BLaER1 (cell line): ENCODE data around the gene GRK5.

Experiments used
- H3K27ac ChIP-seq: shearing (Covaris generic); formaldehyde crosslinking; 2 replicates; pipeline ENCODE4 v1.8.1; 2022
- H3K27me3 ChIP-seq: shearing (Covaris generic); formaldehyde crosslinking; 2 replicates; pipeline ENCODE4 v1.8.1; 2022
- H3K36me3 ChIP-seq: shearing (Covaris generic); formaldehyde crosslinking; 2 replicates; pipeline ENCODE4 v1.8.1; 2022
- H3K4me1 ChIP-seq: shearing (Covaris generic); formaldehyde crosslinking; 2 replicates; pipeline ENCODE4 v1.8.1; 2022
- H3K4me2 ChIP-seq: shearing (Covaris generic); formaldehyde crosslinking; 2 replicates; pipeline ENCODE4 v1.8.1; 2022
- H3K4me3 ChIP-seq: shearing (Covaris generic); formaldehyde crosslinking; 2 replicates; pipeline ENCODE4 v1.8.1; 2022
- H3K9ac ChIP-seq: shearing (Covaris generic); formaldehyde crosslinking; 2 replicates; pipeline ENCODE4 v1.8.1; 2022
- H3K9me3 ChIP-seq: shearing (Covaris generic); formaldehyde crosslinking; 2 replicates; pipeline ENCODE4 v1.8.1; 2022
- H4K20me1 ChIP-seq: shearing (Covaris generic); formaldehyde crosslinking; 2 replicates; pipeline ENCODE4 v1.8.1; 2022
- Cebpa-rat ChIP-seq: shearing (Covaris generic); IDR thresholded peaks from 2 replicates; pipeline ENCODE4 v1.8.1; 2022

The GRK5 gene

GRCh38 chr10:119209035-119209735, 1.8 kb downstream of the GRK5 start:
- H3K9ac ChIP-seq, result no peak overlapping the region
- H3K9me3 ChIP-seq, result no peaks in the 10 kb centered on the region

GRCh38 chr10:119209736-119210355, 2.5 kb downstream of the GRK5 start:
- H3K4me1 ChIP-seq, result peaks cover 33% of the 10 kb centered on the region
- TF ChIP-seq Cebpa-rat, result no peak
- no peaks in the 10 kb centered on the region for H3K36me3 ChIP-seq
- H3K27me3 ChIP-seq, result peaks cover 54% of the 10 kb centered on the region
- H3K4me3 ChIP-seq, result no peak overlapping the region
- H3K9ac ChIP-seq, result no peak overlapping the region
- H4K20me1 ChIP-seq, result peaks cover 23% of the 10 kb centered on the region
- H3K27ac ChIP-seq, result no peak overlapping the region
- H3K4me2 ChIP-seq, result no peak overlapping the region
- no peaks in the 10 kb centered on the region for H3K9me3 ChIP-seq

More at GRCh38 chr10:119209035-119209735, 1.8 kb downstream of the GRK5 start:
- H3K4me3 ChIP-seq, result no peak overlapping the region
- H4K20me1 ChIP-seq, result peaks cover 23% of the 10 kb centered on the region
- H3K27me3 ChIP-seq, result peaks cover 54% of the 10 kb centered on the region
- peaks cover 33% of the 10 kb centered on the region for H3K4me1 ChIP-seq
- no peak overlapping the region for H3K4me2 ChIP-seq
- H3K27ac ChIP-seq, result no peak overlapping the region
- no peaks in the 10 kb centered on the region for H3K36me3 ChIP-seq
- no peak for TF ChIP-seq Cebpa-rat

GRCh38 chr10:119210633-119211032, 3.3 kb downstream of the GRK5 start:
- peaks cover 23% of the 10 kb centered on the region for H4K20me1 ChIP-seq
- TF ChIP-seq Cebpa-rat, result no peak
- no peaks in the 10 kb centered on the region for H3K36me3 ChIP-seq
- peaks cover 33% of the 10 kb centered on the region for H3K4me1 ChIP-seq
- H3K27ac ChIP-seq, result no peak overlapping the region
- H3K9ac ChIP-seq, result no peak overlapping the region
- H3K27me3 ChIP-seq, result peaks cover 54% of the 10 kb centered on the region
- no peak overlapping the region for H3K4me2 ChIP-seq
- no peaks in the 10 kb centered on the region for H3K9me3 ChIP-seq
- no peak overlapping the region for H3K4me3 ChIP-seq

- Histone ChIP-seq H3K9ac (no peak overlapping the region), H3K4me2 (no peak overlapping the region), H3K36me3 (no peaks in the 10 kb centered on the region), H3K27me3 (peaks cover 54% of the 10 kb centered on the region), H3K4me3 (no peak overlapping the region), H3K4me1 (peaks cover 28% of the 10 kb centered on the region), H4K20me1 (peaks cover 23% of the 10 kb centered on the region), H3K9me3 (no peaks in the 10 kb centered on the region), H3K27ac (no peak overlapping the region)
- no peak for TF ChIP-seq Cebpa-rat
These were observed 3.8 kb downstream of the GRK5 start for GRCh38 chr10:119211176-119211575.

GRCh38 chr10:119211625-119212441, 4.5 kb downstream of the GRK5 start:
- no peak overlapping the region for H3K9ac ChIP-seq
- no peak overlapping the region for H3K4me3 ChIP-seq
- H3K36me3 ChIP-seq, result no peaks in the 10 kb centered on the region
- H3K27ac ChIP-seq, result no peak overlapping the region
- H3K4me2 ChIP-seq, result no peak overlapping the region
- peaks cover 23% of the 10 kb centered on the region for H4K20me1 ChIP-seq
- no peaks in the 10 kb centered on the region for H3K9me3 ChIP-seq
- H3K27me3 ChIP-seq, result peaks cover 54% of the 10 kb centered on the region
- peaks cover 24% of the 10 kb centered on the region for H3K4me1 ChIP-seq
- no peak for TF ChIP-seq Cebpa-rat

- no peak overlapping the region for H3K9ac ChIP-seq
- no peak for TF ChIP-seq Cebpa-rat
- H3K9me3 ChIP-seq, result no peaks in the 10 kb centered on the region
- H3K4me2 ChIP-seq, result no peak overlapping the region
- no peak overlapping the region for H3K4me3 ChIP-seq
- no peaks in the 10 kb centered on the region for H4K20me1 ChIP-seq
- H3K36me3 ChIP-seq, result no peaks in the 10 kb centered on the region
- H3K27ac ChIP-seq, result no peak overlapping the region
- H3K27me3 ChIP-seq, result peaks cover 27% of the 10 kb centered on the region
- H3K4me1 ChIP-seq, result peaks cover 8% of the 10 kb centered on the region
These were observed 8.0 kb downstream of the GRK5 start for GRCh38 chr10:119215371-119215770.

- H3K36me3 ChIP-seq, result no peaks in the 10 kb centered on the region
- H3K9ac ChIP-seq, result no peak overlapping the region
- no peak overlapping the region for H3K4me3 ChIP-seq
- H3K27me3 ChIP-seq, result peaks cover 20% of the 10 kb centered on the region
- peaks cover 8% of the 10 kb centered on the region for H3K4me1 ChIP-seq
- H3K4me2 ChIP-seq, result no peak overlapping the region
- no peaks in the 10 kb centered on the region for H4K20me1 ChIP-seq
- no peaks in the 10 kb centered on the region for H3K9me3 ChIP-seq
- TF ChIP-seq Cebpa-rat, result no peak
- no peak overlapping the region for H3K27ac ChIP-seq
These were observed 8.8 kb downstream of the GRK5 start for GRCh38 chr10:119216127-119216526.

- H4K20me1 ChIP-seq, result no peaks in the 10 kb centered on the region
- H3K9ac ChIP-seq, result no peak overlapping the region
- peaks cover 8% of the 10 kb centered on the region for H3K4me1 ChIP-seq
- no peak overlapping the region for H3K27ac ChIP-seq
- peaks cover 7% of the 10 kb centered on the region for H3K27me3 ChIP-seq
- no peaks in the 10 kb centered on the region for H3K9me3 ChIP-seq
- H3K4me2 ChIP-seq, result no peak overlapping the region
- no peaks in the 10 kb centered on the region for H3K36me3 ChIP-seq
- no peak overlapping the region for H3K4me3 ChIP-seq
- TF ChIP-seq Cebpa-rat, result no peak
These were observed 10.0 kb downstream of the GRK5 start for GRCh38 chr10:119217401-119217800.

GRCh38 chr10:119217991-119218490, 10.7 kb downstream of the GRK5 start:
- Histone ChIP-seq H3K27me3 (peaks cover under 1% of the 10 kb centered on the region; the same call in 1 of the 2 replicates), H3K4me1 (peaks cover 8% of the 10 kb centered on the region), H3K4me3 (no peak overlapping the region), H3K9me3 (no peaks in the 10 kb centered on the region), H3K4me2 (no peak overlapping the region), H4K20me1 (no peaks in the 10 kb centered on the region), H3K9ac (no peak overlapping the region), H3K27ac (no peak overlapping the region), H3K36me3 (no peaks in the 10 kb centered on the region)
- TF ChIP-seq Cebpa-rat, result no peak

GRCh38 chr10:119219871-119220270, 12.5 kb downstream of the GRK5 start:
- no peaks in the 10 kb centered on the region for H3K4me1 ChIP-seq
- H4K20me1 ChIP-seq, result no peaks in the 10 kb centered on the region
- no peaks in the 10 kb centered on the region for H3K27me3 ChIP-seq
- H3K27ac ChIP-seq, result no peak overlapping the region
- no peak overlapping the region for H3K4me3 ChIP-seq
- no peaks in the 10 kb centered on the region for H3K36me3 ChIP-seq
- no peak overlapping the region for H3K9ac ChIP-seq
- no peaks in the 10 kb centered on the region for H3K9me3 ChIP-seq
- TF ChIP-seq Cebpa-rat, result no peak
- no peak overlapping the region for H3K4me2 ChIP-seq
